KG1 (cell line): ENCODE results near the gene AUNIP.

Experiments used
- DNase-seq: peaks from one replicate; lab custom pipeline; 2025; lab: John Stamatoyannopoulos, UW

The AUNIP gene

GRCh38 chr1:25888426-25888987 is 29.2 kb upstream of the AUNIP start:
- DNase-seq = no peak

GRCh38 chr1:25885602-25886001 is 26.3 kb upstream of the AUNIP start:
- no peak for DNase-seq

GRCh38 chr1:25881266-25881665 is 22.0 kb upstream of the AUNIP start:
- DNase-seq = no peak

- no peak for DNase-seq
These were observed 21.3 kb upstream of the AUNIP start for GRCh38 chr1:25880518-25880917.

GRCh38 chr1:25879675-25880074 is 20.4 kb upstream of the AUNIP start:
- DNase-seq = no peak

GRCh38 chr1:25878690-25879089 is 19.4 kb upstream of the AUNIP start:
- no peak for DNase-seq

GRCh38 chr1:25877155-25877554 is 17.9 kb upstream of the AUNIP start:
- no peak for DNase-seq

GRCh38 chr1:25876693-25877077 is 17.4 kb upstream of the AUNIP start:
- no peak for DNase-seq

GRCh38 chr1:25875856-25876692 is 16.8 kb upstream of the AUNIP start:
- DNase-seq = no peak

GRCh38 chr1:25875154-25875855 is 16.0 kb upstream of the AUNIP start, which contains the start of gene PAQR7:
Gene PAQR7 (minus strand): TSS chr1:25875708. CDS start chr1:25863839, 11,869 bp downstream.
- no peak for DNase-seq

GRCh38 chr1:25874635-25875153 is 15.4 kb upstream of the AUNIP start:
- DNase-seq = no peak

- no peak for DNase-seq
These were observed 15.0 kb upstream of the AUNIP start for GRCh38 chr1:25874209-25874608.

GRCh38 chr1:25873120-25873519 is 13.9 kb upstream of the AUNIP start:
- DNase-seq = no peak

- DNase-seq = no peak
These were observed 13.5 kb upstream of the AUNIP start for GRCh38 chr1:25872713-25873112.

GRCh38 chr1:25871704-25872494 is 12.6 kb upstream of the AUNIP start:
- DNase-seq = no peak

GRCh38 chr1:25871086-25871703 is 11.9 kb upstream of the AUNIP start:
- DNase-seq = no peak

- DNase-seq = no peak
These were observed 11.4 kb upstream of the AUNIP start for GRCh38 chr1:25870614-25871013.

- DNase-seq = no peak
These were observed 10.8 kb upstream of the AUNIP start for GRCh38 chr1:25869909-25870606.

- no peak for DNase-seq
These were observed 8.1 kb upstream of the AUNIP start for GRCh38 chr1:25867210-25867991.

GRCh38 chr1:25866288-25866687 is 7.0 kb upstream of the AUNIP start:
- DNase-seq = no peak
